Astrocyte (in vitro differentiated cells and primary cell): ENCODE data around the gene IFITM10. TPM values are rescaled to one million over a fixed set of nuclear protein-coding genes. Genes with fewer than 3 reads are reported as not detected.

Experiments used
- DNase-seq: peaks from one replicate; pipeline ENCODE4 v3.0.0-alpha.2; 2010; ENCODE audit warnings: low read depth
- FAIRE-seq: peaks from 2 replicates; lab custom pipeline; 2011; peaks lifted over from hg19 to GRCh38; lab: Jason Lieb, UNC
- H2AFZ ChIP-seq: 2 replicates; pipeline ENCODE4 v1.6.0; 2012; ENCODE audit warnings: low read depth, low read length, inconsistent platforms
- H3K27ac ChIP-seq: 2 replicates; pipeline ENCODE4 v1.5.1; 2011; ENCODE audit warnings: low read depth, low read length, inconsistent platforms
- H3K27me3 ChIP-seq: 2 replicates; pipeline ENCODE4 v1.6.0; 2011; ENCODE audit warnings: low read length, inconsistent platforms; ENCODE audit not compliant: insufficient read depth
- H3K36me3 ChIP-seq: 2 replicates; pipeline ENCODE4 v1.5.1; 2011; ENCODE audit warnings: low read length, inconsistent platforms; ENCODE audit not compliant: insufficient read depth
- H3K4me1 ChIP-seq: 2 replicates; pipeline ENCODE4 v1.5.1; 2011; ENCODE audit warnings: low read length, inconsistent platforms; ENCODE audit not compliant: insufficient read depth
- H3K4me2 ChIP-seq: 2 replicates; pipeline ENCODE4 v1.6.0; 2012; ENCODE audit warnings: low read length, inconsistent platforms
- H3K4me3 ChIP-seq: 2 replicates; pipeline ENCODE4 v1.5.1; 2011; ENCODE audit warnings: low read depth, mild to moderate bottlenecking, low read length, inconsistent platforms; ENCODE audit not compliant: insufficient read depth
- H3K79me2 ChIP-seq: 2 replicates; pipeline ENCODE4 v1.6.0; 2012; ENCODE audit warnings: mild to moderate bottlenecking, low read length, inconsistent platforms; ENCODE audit not compliant: insufficient read depth
- H3K9ac ChIP-seq: 2 replicates; pipeline ENCODE4 v1.6.0; 2012; ENCODE audit warnings: mild to moderate bottlenecking, low read length, inconsistent platforms
- H3K9me3 ChIP-seq: 2 replicates; pipeline ENCODE4 v1.5.1; 2012; ENCODE audit warnings: low read depth, mild to moderate bottlenecking, low read length, inconsistent platforms; ENCODE audit not compliant: insufficient read depth
- H4K20me1 ChIP-seq: 2 replicates; pipeline ENCODE4 v1.6.0; 2012; ENCODE audit warnings: low read length, inconsistent platforms; ENCODE audit not compliant: insufficient read depth
- H3K27ac Mint-ChIP-seq: one replicate; pipeline ENCODE4 v1.8.0; 2021; ENCODE audit warnings: mild to moderate bottlenecking, mixed read lengths; ENCODE audit not compliant: unreplicated experiment
- H3K27me3 Mint-ChIP-seq: one replicate; pipeline ENCODE4 v1.8.0; 2021; ENCODE audit warnings: low read depth, mixed read lengths; ENCODE audit not compliant: unreplicated experiment
- H3K36me3 Mint-ChIP-seq: one replicate; pipeline ENCODE4 v1.8.0; 2021; ENCODE audit warnings: low read depth, mixed read lengths; ENCODE audit not compliant: unreplicated experiment
- H3K4me1 Mint-ChIP-seq: one replicate; pipeline ENCODE4 v1.8.0; 2021; ENCODE audit warnings: low read depth, mixed read lengths; ENCODE audit not compliant: unreplicated experiment
- H3K4me3 Mint-ChIP-seq: one replicate; pipeline ENCODE4 v1.8.0; 2021; ENCODE audit warnings: mild to moderate bottlenecking, moderate library complexity, mixed read lengths; ENCODE audit not compliant: unreplicated experiment
- H3K9me3 Mint-ChIP-seq: one replicate; pipeline ENCODE4 v1.8.0; 2021; ENCODE audit warnings: mild to moderate bottlenecking, mixed read lengths; ENCODE audit not compliant: unreplicated experiment
- CTCF ChIP-seq: IDR thresholded peaks from 2 replicates; pipeline ENCODE4 v1.5.1; 2011; ENCODE audit warnings: low read depth, mild to moderate bottlenecking, inconsistent platforms, low read length, moderate library complexity; ENCODE audit not compliant: insufficient read depth
- EZH2 ChIP-seq: IDR thresholded peaks from 2 replicates; pipeline ENCODE4 v1.6.1; 2012; ENCODE audit warnings: mild to moderate bottlenecking, low read length, inconsistent platforms; ENCODE audit not compliant: insufficient read depth
- total RNA-seq: library from RNA; stranded (reverse); gene quantifications from 2 replicates; pipeline ENCODE4 v1.2.1, GENCODE V29; 2021

The IFITM10 gene
- total RNA-seq, 1 donor from 2014 or later: 2.0 TPM

- peaks cover 4% of the 10 kb centered on the region for H3K4me1 ChIP-seq
- no peaks in the 10 kb centered on the region for H3K4me1 Mint-ChIP-seq
- H3K27me3 ChIP-seq: no peaks in the 10 kb centered on the region
- no peaks in the 10 kb centered on the region for H3K79me2 ChIP-seq
- no peak overlapping the region for H3K4me2 ChIP-seq
- H3K9me3 Mint-ChIP-seq: peaks cover 6% of the 10 kb centered on the region
- H3K36me3 Mint-ChIP-seq: peaks cover 2% of the 10 kb centered on the region
- TF ChIP-seq CTCF: no peak
- no peak for TF ChIP-seq EZH2
- no peak overlapping the region for H2AFZ ChIP-seq
- H3K27ac Mint-ChIP-seq: no peak overlapping the region
- H3K27ac ChIP-seq: no peak overlapping the region
- no peak overlapping the region for H3K9ac ChIP-seq
- no peak overlapping the region for H3K4me3 Mint-ChIP-seq
- FAIRE-seq (no peak), DNase-seq (no peak)
- H3K27me3 Mint-ChIP-seq: peaks cover 17% of the 10 kb centered on the region
- peaks cover 23% of the 10 kb centered on the region for H4K20me1 ChIP-seq
- no peak overlapping the region for H3K4me3 ChIP-seq
- peaks cover 8% of the 10 kb centered on the region for H3K9me3 ChIP-seq
- H3K36me3 ChIP-seq: no peaks in the 10 kb centered on the region
Observed at GRCh38 chr11:1743585-1744136, 6.7 kb downstream of the IFITM10 start.

GRCh38 chr11:1742869-1743584 lies 7.4 kb downstream of the IFITM10 start:
- Mint-ChIP-seq H3K4me3 (no peak overlapping the region), H3K27me3 (peaks cover 23% of the 10 kb centered on the region), H3K27ac (no peak overlapping the region), H3K36me3 (peaks cover 5% of the 10 kb centered on the region), H3K4me1 (no peaks in the 10 kb centered on the region), H3K9me3 (peaks cover 10% of the 10 kb centered on the region)
- Histone ChIP-seq H2AFZ (no peak overlapping the region), H3K27me3 (no peaks in the 10 kb centered on the region), H3K9me3 (peaks cover 8% of the 10 kb centered on the region), H3K4me3 (no peak overlapping the region), H3K36me3 (no peaks in the 10 kb centered on the region), H3K4me2 (no peak overlapping the region), H4K20me1 (peaks cover 23% of the 10 kb centered on the region), H3K9ac (no peak overlapping the region), H3K79me2 (no peaks in the 10 kb centered on the region), H3K27ac (no peak overlapping the region), H3K4me1 (no peaks in the 10 kb centered on the region)
- DNase-seq (no peak), FAIRE-seq (no peak)
- no peak for TF ChIP-seq CTCF
- TF ChIP-seq EZH2: no peak

GRCh38 chr11:1742371-1742770 lies 8.0 kb downstream of the IFITM10 start:
- H3K27ac Mint-ChIP-seq: no peak overlapping the region
- FAIRE-seq (no peak), DNase-seq (no peak)
- H3K9me3 Mint-ChIP-seq: peaks cover 15% of the 10 kb centered on the region
- Histone ChIP-seq H4K20me1 (peaks cover 18% of the 10 kb centered on the region), H3K9ac (no peak overlapping the region), H3K79me2 (no peaks in the 10 kb centered on the region), H3K36me3 (no peaks in the 10 kb centered on the region), H3K4me1 (no peaks in the 10 kb centered on the region), H3K27ac (no peak overlapping the region), H3K4me2 (no peak overlapping the region), H3K9me3 (peaks cover 10% of the 10 kb centered on the region), H2AFZ (no peak overlapping the region), H3K4me3 (no peak overlapping the region), H3K27me3 (no peaks in the 10 kb centered on the region)
- no peak overlapping the region for H3K4me3 Mint-ChIP-seq
- TF ChIP-seq CTCF: no peak
- TF ChIP-seq EZH2: no peak
- H3K36me3 Mint-ChIP-seq: peaks cover 5% of the 10 kb centered on the region
- peaks cover 28% of the 10 kb centered on the region for H3K27me3 Mint-ChIP-seq
- H3K4me1 Mint-ChIP-seq: no peaks in the 10 kb centered on the region
